Middle frontal gyrus (tissue), 1 donor: Measurements from ENCODE around the gene PLLP.

Source experiments
- DNase-seq: peaks from one replicate; pipeline ENCODE4 v3.0.0-alpha.2; 2015; ENCODE audit warnings: low spot score; ENCODE audit errors: extremely low spot score

PLLP gene

GRCh38 chr16:57284209-57284951 is at the start of gene PLLP:
TSS of gene PLLP (minus strand) at chr16:57284672. CDS start at chr16:57284540, 132 bp downstream.
- peak; percentile 47 for DNase-seq

DNA sequence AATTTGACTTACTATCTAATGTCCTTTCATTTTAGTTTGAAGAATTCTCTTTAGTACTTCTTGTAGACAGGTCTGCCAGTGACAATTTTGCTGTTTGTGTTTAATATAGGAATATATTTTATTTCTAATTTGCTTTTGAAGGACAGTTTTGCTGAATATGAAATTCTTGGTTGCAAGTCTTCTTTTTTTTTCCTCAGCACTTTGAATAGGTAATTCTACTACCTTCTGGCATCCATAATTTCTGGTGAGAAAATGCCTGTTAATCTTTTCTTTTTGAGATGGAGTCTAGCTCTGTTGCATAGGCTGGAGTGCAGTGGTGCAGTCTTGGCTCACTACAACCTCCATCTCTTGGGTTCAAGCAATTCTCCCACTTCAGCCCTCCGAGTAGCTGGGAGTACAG is 48.9 kb upstream of the PLLP start:
- no peak for DNase-seq

DNA sequence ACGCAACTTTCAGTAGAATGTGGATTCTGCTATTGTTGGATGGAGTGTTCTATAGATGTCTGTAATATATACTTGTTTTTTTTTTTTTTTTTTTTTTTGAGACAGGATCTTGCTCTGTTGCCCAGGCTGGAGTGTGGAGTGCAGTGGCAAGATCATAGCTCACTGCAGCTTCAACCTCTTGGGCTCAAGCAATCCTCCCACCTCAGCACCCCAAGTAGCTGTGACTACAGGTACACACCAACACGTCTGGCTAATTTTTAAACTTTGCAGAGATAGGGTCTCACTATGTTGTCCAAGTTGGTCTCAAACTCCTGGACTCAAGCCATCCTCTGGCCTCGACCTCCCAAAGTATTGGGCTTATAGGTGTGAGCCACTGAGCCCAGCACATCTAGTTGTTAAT is 46.9 kb upstream of the PLLP start:
- DNase-seq, result no peak

GRCh38 chr16:57329718-57330327 is 45.4 kb upstream of the PLLP start:
- no peak for DNase-seq

DNA sequence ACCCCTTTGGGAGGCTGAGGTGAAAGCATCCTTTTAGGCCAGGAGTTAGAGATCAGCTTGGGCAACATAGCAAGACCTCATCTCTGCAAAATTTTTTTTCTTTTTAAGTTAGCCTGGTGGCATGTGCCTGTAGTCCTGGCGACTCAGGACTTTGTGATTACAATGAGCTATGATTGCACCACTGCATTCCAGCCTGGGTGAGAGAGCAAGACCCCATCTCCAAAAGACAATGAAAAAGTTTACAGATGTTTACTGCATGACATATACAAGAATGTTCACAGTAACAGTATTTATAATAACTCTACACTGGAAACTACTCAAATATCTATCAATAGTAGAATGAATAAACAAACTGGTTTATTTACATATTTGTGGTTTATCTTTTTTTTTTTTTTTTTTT is 41.0 kb upstream of the PLLP start:
- no peak for DNase-seq

DNA sequence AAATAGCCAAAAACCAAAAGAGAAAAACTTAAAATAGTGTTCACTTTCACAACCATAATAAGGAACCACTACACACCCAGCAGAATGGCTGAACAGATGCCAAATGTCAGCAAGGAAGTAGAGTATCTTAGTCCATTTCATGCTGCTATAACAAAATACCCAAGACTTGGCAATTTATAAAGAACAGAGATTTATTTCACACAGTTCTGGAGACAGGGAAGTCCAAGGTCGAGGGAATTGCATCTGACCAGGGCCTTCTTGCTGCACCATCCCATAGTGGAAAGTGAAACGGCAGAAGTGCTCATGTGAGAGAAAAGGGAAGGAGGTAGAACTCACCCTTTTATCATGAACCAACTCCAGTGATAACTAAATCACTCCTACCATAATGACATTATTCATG is 40.3 kb upstream of the PLLP start:
- no peak for DNase-seq

GRCh38 chr16:57319646-57320045 is 35.2 kb upstream of the PLLP start:
- DNase-seq, result no peak

- no peak for DNase-seq
These were observed 33.9 kb upstream of the PLLP start for GRCh38 chr16:57318240-57318970.

DNA sequence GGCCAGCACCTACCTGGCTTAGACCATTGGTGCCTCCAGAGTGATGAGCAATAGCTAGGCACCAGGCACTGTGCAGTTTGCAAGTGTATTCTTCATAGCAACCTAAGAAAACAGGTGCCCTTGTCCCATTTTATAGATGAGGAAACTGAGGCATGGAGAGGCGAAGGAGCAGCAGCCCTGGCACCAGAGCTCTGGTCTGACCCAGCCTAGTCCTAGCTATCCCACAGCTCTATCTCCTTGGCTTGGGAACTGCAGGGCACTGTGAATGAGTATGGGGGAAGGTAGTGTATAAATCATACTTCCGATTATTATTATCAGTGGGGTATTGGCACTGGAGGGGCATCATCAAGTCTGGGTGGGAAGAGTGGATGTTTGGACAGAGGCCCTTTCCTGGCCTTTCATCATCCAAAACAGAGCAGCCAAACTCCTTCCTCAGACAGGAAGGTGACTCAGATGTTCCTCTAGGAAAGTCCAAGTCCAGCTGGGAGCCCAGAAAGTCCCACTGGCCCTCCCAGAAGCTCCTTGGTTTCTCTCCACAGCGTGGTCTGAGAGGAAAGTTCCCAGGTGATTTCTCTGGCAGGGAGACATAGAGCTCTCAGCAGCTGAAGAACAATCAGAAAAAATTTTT is 32.0 kb upstream of the PLLP start:
- no peak for DNase-seq

DNA sequence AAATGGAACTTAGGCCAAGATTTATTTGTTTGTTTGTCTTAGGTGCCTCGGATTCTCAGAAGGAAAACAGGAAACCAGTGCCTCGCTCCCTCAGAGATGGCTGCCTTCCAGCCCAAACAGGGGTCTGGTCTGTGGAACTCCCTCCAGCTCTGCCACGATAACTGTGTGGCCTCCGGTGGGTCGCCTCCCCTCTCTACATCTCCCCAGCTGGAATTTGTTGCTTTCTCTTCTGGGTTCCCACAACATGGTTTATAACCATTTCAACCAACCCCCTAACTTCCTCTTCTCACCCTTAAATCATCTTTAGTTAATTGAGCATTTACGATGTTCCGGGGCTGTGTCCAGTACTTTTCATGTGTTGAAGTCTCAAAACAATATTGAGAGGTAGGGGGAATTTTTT is 30.9 kb upstream of the PLLP start:
- DNase-seq, result no peak

DNA sequence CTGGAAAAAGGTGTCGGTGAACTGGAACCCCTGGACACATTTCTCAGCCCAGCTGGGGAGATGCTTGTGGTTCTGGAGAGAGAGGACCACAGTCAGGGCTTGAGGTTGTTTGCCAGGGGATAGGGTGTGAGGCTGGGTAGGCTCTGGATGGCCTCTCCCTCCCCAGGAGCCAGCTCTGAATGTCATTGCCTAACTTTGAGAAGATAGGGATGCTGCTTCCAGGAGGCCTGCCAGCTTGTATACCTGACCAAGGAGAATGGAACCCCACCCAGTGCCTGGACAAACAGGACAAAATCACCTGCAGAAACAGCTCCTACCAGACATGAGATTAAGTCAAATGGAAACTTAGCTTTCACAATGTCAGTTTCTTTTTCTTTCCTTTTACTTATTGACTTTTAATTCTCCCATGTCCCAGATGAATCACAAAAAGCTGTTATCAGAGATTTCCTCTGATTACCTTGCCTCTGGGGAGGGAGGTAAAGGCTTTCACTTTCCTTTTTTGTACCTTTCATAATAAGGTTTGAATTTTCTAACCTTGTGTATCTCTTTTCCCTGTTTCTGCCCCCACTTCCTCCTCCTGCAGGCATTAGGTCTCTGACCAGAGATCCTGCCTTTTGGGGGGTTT is 29.8 kb upstream of the PLLP start:
- DNase-seq, result no peak

DNA sequence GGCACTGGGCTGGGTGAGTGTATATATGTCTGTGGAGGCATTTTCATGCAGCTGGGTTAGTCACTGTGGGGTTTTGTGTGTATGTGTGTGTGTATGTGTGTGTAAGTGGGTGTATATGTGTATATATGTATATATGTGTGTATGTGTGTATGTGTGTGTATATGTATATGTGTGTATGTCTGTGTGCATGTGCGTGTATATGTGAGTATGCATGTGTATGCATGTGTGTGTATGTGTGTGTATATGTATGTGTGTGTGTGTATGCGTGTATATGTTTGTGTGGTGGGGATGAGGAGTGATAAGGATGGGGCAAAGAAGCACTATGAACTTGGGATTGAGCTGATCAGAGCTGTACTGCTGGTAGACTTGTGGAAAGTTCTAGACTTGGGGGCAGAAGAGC is 29.0 kb upstream of the PLLP start:
- DNase-seq, result no peak

- DNase-seq, result no peak
These were observed 26.3 kb upstream of the PLLP start for GRCh38 chr16:57310801-57311200.

- no peak for DNase-seq
These were observed 23.6 kb upstream of the PLLP start for GRCh38 chr16:57308041-57308440.

DNA sequence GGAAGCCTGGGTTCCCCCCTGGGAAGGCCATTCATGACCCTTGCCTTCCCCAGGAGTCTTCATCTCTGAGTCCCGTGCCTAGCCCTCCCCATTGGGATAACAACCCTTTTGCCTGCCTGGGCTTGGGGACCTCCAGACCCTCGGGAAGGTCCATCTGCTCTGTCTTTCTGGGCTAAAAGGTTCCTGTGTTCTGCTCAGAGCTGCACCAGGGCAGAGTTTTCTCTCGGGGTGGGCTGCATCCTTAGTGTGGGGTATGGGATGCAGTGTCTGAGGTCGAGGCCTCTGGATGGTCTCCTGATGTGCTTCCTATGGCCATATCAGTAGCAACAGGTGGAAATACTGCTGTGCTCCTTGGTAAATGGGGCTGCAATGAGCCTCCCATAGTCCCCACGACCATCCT is 22.9 kb upstream of the PLLP start:
- DNase-seq, result no peak

DNA sequence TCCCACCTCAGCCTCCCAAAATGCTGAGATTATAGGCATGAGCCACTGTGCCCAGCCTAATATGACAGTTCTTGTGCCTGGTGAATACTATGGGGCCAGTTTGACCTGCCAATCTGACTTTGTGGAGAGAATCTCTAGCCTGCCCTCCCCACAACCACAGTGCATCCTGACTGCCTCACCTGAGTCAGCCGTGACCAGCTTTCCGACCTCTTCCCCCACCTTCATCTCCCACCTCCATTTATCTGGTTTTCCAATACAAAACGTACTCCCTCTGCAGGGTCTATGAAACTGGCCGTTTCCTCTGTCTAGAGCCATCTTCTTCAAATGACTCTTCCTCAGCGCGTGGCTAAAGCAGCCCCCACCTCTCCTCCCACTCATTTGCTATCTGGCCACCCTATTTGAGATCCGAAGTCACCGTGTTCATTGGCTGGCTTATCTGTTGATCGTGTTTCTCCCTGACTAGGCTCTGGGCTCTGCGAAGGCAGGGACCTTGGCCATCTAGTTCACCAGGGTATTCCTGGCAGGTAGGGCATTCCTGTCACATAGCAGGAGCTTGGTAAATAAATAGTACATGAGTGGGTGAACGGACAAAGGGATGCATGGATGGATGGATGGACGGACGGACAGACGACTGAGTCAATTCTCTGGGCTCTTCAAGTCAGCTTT is 22.3 kb upstream of the PLLP start:
- DNase-seq, result no peak

DNA sequence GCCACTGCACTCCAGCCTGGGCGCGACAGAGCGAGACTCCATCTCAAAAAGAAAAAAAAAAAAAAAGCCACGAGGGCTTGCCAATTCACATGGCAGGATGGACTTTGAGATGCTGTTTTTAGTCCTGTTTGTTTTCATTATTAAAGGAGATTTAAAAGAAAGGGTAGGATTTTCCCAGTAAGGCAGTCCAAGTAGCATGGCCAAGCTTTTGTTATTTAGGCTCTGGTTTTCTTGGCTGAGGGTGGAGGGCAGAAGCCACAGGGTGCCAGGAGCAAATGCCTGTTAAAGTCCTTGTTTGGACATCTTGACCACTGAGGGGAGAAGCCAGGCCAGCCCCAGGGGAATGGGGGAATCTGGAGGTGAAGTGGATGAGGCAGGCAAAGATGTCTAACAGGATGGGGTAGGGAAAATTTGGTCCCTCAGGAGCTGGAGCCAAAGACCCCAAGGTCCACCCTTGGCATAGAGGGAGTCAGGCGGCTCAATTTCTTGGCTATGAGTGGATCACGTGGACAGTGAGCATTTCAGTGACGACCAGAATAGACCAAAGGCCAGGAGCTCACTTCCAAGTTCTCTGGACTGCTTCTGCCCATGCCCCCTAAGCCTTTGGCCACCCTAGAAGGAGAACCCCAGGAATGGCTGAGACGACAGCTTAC is 20.8 kb upstream of the PLLP start:
- DNase-seq, result no peak

DNA sequence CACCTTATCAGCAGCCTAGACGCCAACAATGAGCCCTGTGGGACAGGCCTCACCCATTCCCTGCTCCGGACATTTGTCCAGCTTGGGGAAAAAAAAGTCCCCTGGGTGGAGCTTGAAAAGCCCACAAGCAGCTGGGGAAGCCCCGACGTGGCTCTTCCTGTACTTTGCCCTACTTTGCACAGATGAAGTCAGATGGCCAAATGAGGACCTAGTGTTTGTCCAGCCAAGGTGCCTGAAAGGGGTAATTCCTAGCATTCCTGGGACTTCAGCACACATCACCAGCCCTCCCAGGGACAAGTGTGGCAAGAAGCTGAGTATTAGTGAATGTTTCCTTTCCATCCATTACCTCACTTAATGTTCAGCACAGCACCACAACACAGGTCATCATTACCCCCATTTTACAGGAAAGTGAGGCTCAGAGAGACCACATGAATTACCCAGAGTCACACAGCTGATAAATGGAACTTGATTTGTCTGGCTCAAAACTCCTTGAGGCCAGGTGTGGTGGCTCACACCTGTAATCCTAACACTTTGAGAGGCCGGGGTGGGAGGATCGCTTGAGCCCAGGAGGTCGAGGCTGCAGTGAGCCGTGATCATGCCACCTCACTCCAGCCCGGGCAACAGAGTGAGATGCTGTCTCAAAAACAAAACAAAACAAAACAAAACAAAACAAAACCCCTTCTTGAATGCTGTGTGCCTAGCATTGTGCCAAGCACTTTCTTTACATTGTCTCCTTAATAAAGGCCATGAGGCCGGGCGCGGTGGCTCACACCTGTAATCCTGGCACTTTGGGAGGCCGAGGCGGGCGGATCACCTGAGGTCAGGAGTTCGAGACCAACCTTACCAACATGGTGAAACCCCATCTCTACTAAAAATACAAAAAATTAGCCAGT is 19.9 kb upstream of the PLLP start:
- DNase-seq, result no peak

GRCh38 chr16:57303910-57304168 is 19.4 kb upstream of the PLLP start:
- DNase-seq, result no peak
